ENCODE data around the gene ADO.

- TF ChIP-seq POLR2A (IDR thresholded peaks at IDR 0.05; ENCODE audit: low read depth) = no peak
- no peak for TF ChIP-seq CTCF (IDR thresholded peaks at IDR 0.05)
- TF ChIP-seq EP300 (IDR thresholded peaks at IDR 0.05) = no peak
These were observed 26.2 kb downstream of the ADO start for GRCh38 chr10:62830679-62831078.

Data from esophagus muscularis mucosa (tissue), 4 donors.